HepG2 (cell line): ENCODE data around the gene PIP5KL1. TPM values are rescaled to one million over a fixed set of nuclear protein-coding genes. Genes with fewer than 3 reads are reported as not detected.
A peak's percentile ranks its signal among the peaks of the same experiment; 100 is the strongest.

Source experiments
- AGO2 ChIP-seq: fragments of 200-400 bp; formaldehyde crosslinking; optimal IDR thresholded peaks from 2 replicates; pipeline ENCODE3; 2017; ENCODE audit warnings: mild to moderate bottlenecking, low read depth, low read length, moderate library complexity
- ARID3A ChIP-seq: IDR thresholded peaks from 2 replicates; pipeline ENCODE4 v1.6.1; 2012; ENCODE audit warnings: low read depth, low read length, improper control_type of control experiment
- CBX5 ChIP-seq: sonication (generic); formaldehyde crosslinking; IDR thresholded peaks from 2 replicates; pipeline ENCODE4 v1.4.0; 2020; ENCODE audit warnings: missing genetic modification reagents, borderline replicate concordance
- EP300 ChIP-seq, 3 experiments: sonication (generic) in 1 of 3; formaldehyde crosslinking in 1 of 3; IDR thresholded peaks; 2 replicates each; pipeline versions ENCODE4 v1.5.1 to v1.6.1; 2011 to 2020; ENCODE audit warnings: low read depth in 2 of 3, low read length in 2 of 3, borderline replicate concordance in 1 of 3, improper control_type of control experiment in 1 of 3, mild to moderate bottlenecking in 1 of 3, missing genetic modification reagents in 1 of 3, moderate library complexity in 1 of 3
- FOXK2 ChIP-seq: fragments of 450-650 bp; IDR thresholded peaks from 2 replicates; pipeline ENCODE4 v1.6.1; 2016
- HNRNPUL1 ChIP-seq: fragments of 200-400 bp; formaldehyde crosslinking; IDR thresholded peaks from 2 replicates; pipeline ENCODE4 v1.6.1; 2017; ENCODE audit warnings: low read depth, mild to moderate bottlenecking, low read length, moderate library complexity
- MAFG ChIP-seq: sonication (generic); formaldehyde crosslinking; IDR thresholded peaks from 2 replicates; pipeline ENCODE4 v1.5.1; 2020; ENCODE audit warnings: mild to moderate bottlenecking, missing genetic modification reagents
- PAWR ChIP-seq: sonication (generic); formaldehyde crosslinking; IDR thresholded peaks from 2 replicates; pipeline ENCODE4 v1.4.0; 2020; ENCODE audit warnings: missing genetic modification reagents, mild to moderate bottlenecking, borderline replicate concordance
- SNAI1 ChIP-seq: sonication (generic); formaldehyde crosslinking; IDR thresholded peaks from 2 replicates; pipeline ENCODE4 v1.5.0; 2020; ENCODE audit warnings: mild to moderate bottlenecking, missing genetic modification reagents, borderline replicate concordance
- ZBTB1 ChIP-seq: sonication (generic); formaldehyde crosslinking; IDR thresholded peaks from 2 replicates; pipeline ENCODE4 v1.4.0; 2020; ENCODE audit warnings: missing genetic modification reagents, borderline replicate concordance
- ZBTB42 ChIP-seq: sonication (generic); formaldehyde crosslinking; IDR thresholded peaks from 2 replicates; pipeline ENCODE4 v1.5.0; 2020; ENCODE audit warnings: mild to moderate bottlenecking, missing genetic modification reagents
- ZFP37 ChIP-seq: sonication (generic); formaldehyde crosslinking; IDR thresholded peaks from 2 replicates; pipeline ENCODE4 v1.4.0; 2020; ENCODE audit warnings: missing genetic modification reagents, borderline replicate concordance
- ZMYM2 ChIP-seq: sonication (generic); formaldehyde crosslinking; IDR thresholded peaks from 2 replicates; pipeline ENCODE4 v1.8.0; 2022; ENCODE audit warnings: mild to moderate bottlenecking, missing genetic modification reagents
- ZNF264 ChIP-seq: sonication (generic); formaldehyde crosslinking; IDR thresholded peaks from 2 replicates; pipeline ENCODE4 v1.4.0; 2020; ENCODE audit warnings: missing genetic modification reagents
- ZNF552 ChIP-seq: sonication (generic); formaldehyde crosslinking; IDR thresholded peaks from 2 replicates; pipeline ENCODE4 v1.9.0; 2022; ENCODE audit warnings: missing genetic modification reagents, mild to moderate bottlenecking, borderline replicate concordance
- polyA plus RNA-seq, 8 experiments: library from polyadenylated mRNA; depleted of rRNA in 3 of 8; stranded (reverse) in 7 of 8; unstranded in 1 of 8; fragments of >200 nt; fragmentation: Illumina TruSeq in 4 of 8; extraction: Trizol in 4 of 8; gene quantifications; 2 replicates each; pipeline versions ENCODE4 v1.2.1 to v1.2.3, GENCODE V29; 2011 to 2016; ENCODE audit warnings: low read depth in 4 of 8, missing spikeins in 1 of 8, mixed read lengths in 1 of 8; ENCODE audit not compliant: insufficient read depth in 1 of 8
- total RNA-seq, 5 experiments: library from RNA; depleted of rRNA; stranded (reverse); fragments of >200 nt; fragmentation: Illumina TruSeq; extraction: Trizol; gene quantifications; 2 replicates each; pipeline ENCODE4 v1.2.3, GENCODE V29; 2016; ENCODE audit warnings: low read depth in 1 of 5
- TF ChIP-seq, protein P1 (sequence below): sonication (generic); formaldehyde crosslinking; IDR thresholded peaks from 2 replicates; pipeline ENCODE4 v1.5.1; 2020; ENCODE audit warnings: missing genetic modification reagents, mild to moderate bottlenecking, borderline replicate concordance
- TF ChIP-seq, protein P2 (sequence below): sonication (generic); formaldehyde crosslinking; IDR thresholded peaks from 2 replicates; pipeline ENCODE4 v1.5.0; 2020; ENCODE audit warnings: missing genetic modification reagents
- TF ChIP-seq, protein P3 (sequence below): sonication (generic); formaldehyde crosslinking; IDR thresholded peaks from 2 replicates; pipeline ENCODE4 v1.4.0; 2020; ENCODE audit warnings: low read depth, mild to moderate bottlenecking, missing genetic modification reagents
- TF ChIP-seq, protein P4 (sequence below): IDR thresholded peaks from 2 replicates; pipeline ENCODE4 v1.6.1; 2016; ENCODE audit warnings: mild to moderate bottlenecking, missing biosample characterization, missing genetic modification reagents

The PIP5KL1 gene
- total and polyA plus RNA-seq, 2 of the 13 experiments (the other 11 are each of a cell fraction or from before 2014, with no cell fraction given): 0.20 to 0.49 TPM

- TF ChIP-seq ZBTB1 (CRISPR knock-in tag) (no peak), FOXK2 (no peak), ZFP37 (CRISPR knock-in tag) (no peak; the same call in 1 of the 2 replicates), ARID3A (no peak), ZNF552 (no peak), SNAI1 (CRISPR knock-in tag) (no peak), HNRNPUL1 (no peak), PAWR (CRISPR knock-in tag) (no peak), ZNF264 (CRISPR knock-in tag) (no peak), ZMYM2 (CRISPR knock-in tag) (no peak), CBX5 (no peak), AGO2 (peak; percentile 93), ZBTB42 (0 out of 2 replicates have a peak, but pooled peaks have one; percentile 10), EP300 (IDR thresholded peaks at IDR 0.05; ENCODE audit: low read depth in 2 of 2, low read length in 2 of 2) (no peak), EP300 (CRISPR knock-in tag; IDR thresholded peaks at IDR 0.05; ENCODE audit: borderline replicate concordance) (no peak), MAFG (no peak)
- TF ChIP-seq, protein P1, sequence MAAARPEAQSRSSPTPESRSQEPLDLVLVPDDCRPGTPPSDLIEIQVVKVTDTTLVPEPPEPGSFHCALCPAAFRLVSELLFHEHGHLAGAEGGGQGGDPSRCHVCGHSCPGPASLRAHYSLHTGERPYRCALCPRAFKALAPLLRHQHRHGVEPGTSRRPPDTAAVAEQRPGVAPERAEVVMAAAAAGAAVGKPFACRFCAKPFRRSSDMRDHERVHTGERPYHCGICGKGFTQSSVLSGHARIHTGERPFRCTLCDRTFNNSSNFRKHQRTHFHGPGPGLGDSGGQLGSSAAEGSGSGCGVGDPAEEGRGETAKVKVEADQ: no peak; the same call in 1 of the 2 replicates
- TF ChIP-seq, protein P2, sequence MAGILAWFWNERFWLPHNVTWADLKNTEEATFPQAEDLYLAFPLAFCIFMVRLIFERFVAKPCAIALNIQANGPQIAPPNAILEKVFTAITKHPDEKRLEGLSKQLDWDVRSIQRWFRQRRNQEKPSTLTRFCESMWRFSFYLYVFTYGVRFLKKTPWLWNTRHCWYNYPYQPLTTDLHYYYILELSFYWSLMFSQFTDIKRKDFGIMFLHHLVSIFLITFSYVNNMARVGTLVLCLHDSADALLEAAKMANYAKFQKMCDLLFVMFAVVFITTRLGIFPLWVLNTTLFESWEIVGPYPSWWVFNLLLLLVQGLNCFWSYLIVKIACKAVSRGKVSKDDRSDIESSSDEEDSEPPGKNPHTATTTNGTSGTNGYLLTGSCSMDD (CRISPR knock-in tag): no peak
- TF ChIP-seq, protein P3, sequence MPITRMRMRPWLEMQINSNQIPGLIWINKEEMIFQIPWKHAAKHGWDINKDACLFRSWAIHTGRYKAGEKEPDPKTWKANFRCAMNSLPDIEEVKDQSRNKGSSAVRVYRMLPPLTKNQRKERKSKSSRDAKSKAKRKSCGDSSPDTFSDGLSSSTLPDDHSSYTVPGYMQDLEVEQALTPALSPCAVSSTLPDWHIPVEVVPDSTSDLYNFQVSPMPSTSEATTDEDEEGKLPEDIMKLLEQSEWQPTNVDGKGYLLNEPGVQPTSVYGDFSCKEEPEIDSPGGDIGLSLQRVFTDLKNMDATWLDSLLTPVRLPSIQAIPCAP (CRISPR knock-in tag): no peak
- TF ChIP-seq, protein P4, sequence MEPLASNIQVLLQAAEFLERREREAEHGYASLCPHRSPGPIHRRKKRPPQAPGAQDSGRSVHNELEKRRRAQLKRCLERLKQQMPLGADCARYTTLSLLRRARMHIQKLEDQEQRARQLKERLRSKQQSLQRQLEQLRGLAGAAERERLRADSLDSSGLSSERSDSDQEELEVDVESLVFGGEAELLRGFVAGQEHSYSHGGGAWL (CRISPR knock-in tag): no peak
These were observed 7.1 kb upstream of the PIP5KL1 start, which contains the start of gene DPM2 (continued) for GRCh38 chr9:127937388-127938297.
